Measurements from ENCODE around the gene CRMP1.
"Not testable (repeated sequence)": the region's sequence is repeated elsewhere in the genome, so short reads cannot be mapped to it uniquely, and the experiment has no call there.

The CRMP1 gene

GRCh38 chr4:5887361-5888221, 5.3 kb downstream of the CRMP1 start:
- DNase-seq, result no peak

GRCh38 chr4:5887011-5887360, 5.9 kb downstream of the CRMP1 start:
- no peak for DNase-seq

GRCh38 chr4:5885733-5886132, 7.2 kb downstream of the CRMP1 start:
- DNase-seq, result no peak

- DNase-seq, result no peak
Observed at GRCh38 chr4:5884796-5885195, 8.1 kb downstream of the CRMP1 start.

GRCh38 chr4:5883916-5884315, 9.0 kb downstream of the CRMP1 start:
- no peak for DNase-seq

GRCh38 chr4:5882947-5883346, 9.9 kb downstream of the CRMP1 start:
- DNase-seq, result no peak

GRCh38 chr4:5881340-5881739, 11.5 kb downstream of the CRMP1 start:
- DNase-seq, result no peak

- no peak for DNase-seq
Observed at GRCh38 chr4:5878359-5878758, 14.5 kb downstream of the CRMP1 start.

- DNase-seq, result no peak
Observed at GRCh38 chr4:5877392-5877791, 15.5 kb downstream of the CRMP1 start.

- DNase-seq, result no peak
Observed at GRCh38 chr4:5874811-5875449, 18.0 kb downstream of the CRMP1 start.

GRCh38 chr4:5870701-5871100, 22.2 kb downstream of the CRMP1 start:
- DNase-seq, result no peak

GRCh38 chr4:5869966-5870619, 22.8 kb downstream of the CRMP1 start:
- no peak for DNase-seq

- DNase-seq, result no peak
Observed at GRCh38 chr4:5867866-5868265, 25.0 kb downstream of the CRMP1 start.

- no peak for DNase-seq
Observed at GRCh38 chr4:5866841-5867813, 25.8 kb downstream of the CRMP1 start.

- DNase-seq, result no peak
Observed at GRCh38 chr4:5865896-5866599, 26.8 kb downstream of the CRMP1 start.

- no peak for DNase-seq
Observed at GRCh38 chr4:5863461-5864113, 29.3 kb downstream of the CRMP1 start.

GRCh38 chr4:5858020-5858769, 34.7 kb downstream of the CRMP1 start:
- no peak for DNase-seq

- no peak for DNase-seq
Observed at GRCh38 chr4:5857199-5857598, 35.7 kb downstream of the CRMP1 start.

- not testable (repeated sequence) for DNase-seq
Observed at GRCh38 chr4:5856362-5856761, 36.5 kb downstream of the CRMP1 start.

- no peak for DNase-seq
Observed at GRCh38 chr4:5854929-5855328, 38.0 kb downstream of the CRMP1 start.
